ENCODE results near the gene LCN1.

LCN1 gene

GRCh38 chr9:135478829-135479468 is 42.3 kb upstream of the LCN1 start:
- Histone ChIP-seq H3K27ac (replicated peaks) (no peak overlapping the region), H3K27me3 (ENCODE audit: insufficient read depth, poor library complexity, severe bottlenecking) (peaks cover 31% of the 10 kb centered on the region), H3K4me3 (replicated peaks; ENCODE audit: insufficient read depth, low read length) (peak overlapping the region; percentile 16)
- no peak for DNase-seq (ENCODE audit: low read depth in 1 of 2, low spot score in 1 of 2)
- TF ChIP-seq GABPA (IDR thresholded peaks at IDR 0.05; ENCODE audit: low read depth): no peak
- no peak for TF ChIP-seq CTCF (IDR thresholded peaks at IDR 0.05; ENCODE audit: insufficient read depth, low read length)
- TF ChIP-seq, protein P1, sequence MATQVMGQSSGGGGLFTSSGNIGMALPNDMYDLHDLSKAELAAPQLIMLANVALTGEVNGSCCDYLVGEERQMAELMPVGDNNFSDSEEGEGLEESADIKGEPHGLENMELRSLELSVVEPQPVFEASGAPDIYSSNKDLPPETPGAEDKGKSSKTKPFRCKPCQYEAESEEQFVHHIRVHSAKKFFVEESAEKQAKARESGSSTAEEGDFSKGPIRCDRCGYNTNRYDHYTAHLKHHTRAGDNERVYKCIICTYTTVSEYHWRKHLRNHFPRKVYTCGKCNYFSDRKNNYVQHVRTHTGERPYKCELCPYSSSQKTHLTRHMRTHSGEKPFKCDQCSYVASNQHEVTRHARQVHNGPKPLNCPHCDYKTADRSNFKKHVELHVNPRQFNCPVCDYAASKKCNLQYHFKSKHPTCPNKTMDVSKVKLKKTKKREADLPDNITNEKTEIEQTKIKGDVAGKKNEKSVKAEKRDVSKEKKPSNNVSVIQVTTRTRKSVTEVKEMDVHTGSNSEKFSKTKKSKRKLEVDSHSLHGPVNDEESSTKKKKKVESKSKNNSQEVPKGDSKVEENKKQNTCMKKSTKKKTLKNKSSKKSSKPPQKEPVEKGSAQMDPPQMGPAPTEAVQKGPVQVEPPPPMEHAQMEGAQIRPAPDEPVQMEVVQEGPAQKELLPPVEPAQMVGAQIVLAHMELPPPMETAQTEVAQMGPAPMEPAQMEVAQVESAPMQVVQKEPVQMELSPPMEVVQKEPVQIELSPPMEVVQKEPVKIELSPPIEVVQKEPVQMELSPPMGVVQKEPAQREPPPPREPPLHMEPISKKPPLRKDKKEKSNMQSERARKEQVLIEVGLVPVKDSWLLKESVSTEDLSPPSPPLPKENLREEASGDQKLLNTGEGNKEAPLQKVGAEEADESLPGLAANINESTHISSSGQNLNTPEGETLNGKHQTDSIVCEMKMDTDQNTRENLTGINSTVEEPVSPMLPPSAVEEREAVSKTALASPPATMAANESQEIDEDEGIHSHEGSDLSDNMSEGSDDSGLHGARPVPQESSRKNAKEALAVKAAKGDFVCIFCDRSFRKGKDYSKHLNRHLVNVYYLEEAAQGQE (IDR thresholded peaks at IDR 0.05; ENCODE audit: insufficient replicate concordance, low read depth): no peak
- no peak for TF ChIP-seq SPI1 (IDR thresholded peaks at IDR 0.05; ENCODE audit: borderline replicate concordance, low read depth)
- TF ChIP-seq POLR2AphosphoS5 (IDR thresholded peaks at IDR 0.05; ENCODE audit: low read depth): no peak

DNA sequence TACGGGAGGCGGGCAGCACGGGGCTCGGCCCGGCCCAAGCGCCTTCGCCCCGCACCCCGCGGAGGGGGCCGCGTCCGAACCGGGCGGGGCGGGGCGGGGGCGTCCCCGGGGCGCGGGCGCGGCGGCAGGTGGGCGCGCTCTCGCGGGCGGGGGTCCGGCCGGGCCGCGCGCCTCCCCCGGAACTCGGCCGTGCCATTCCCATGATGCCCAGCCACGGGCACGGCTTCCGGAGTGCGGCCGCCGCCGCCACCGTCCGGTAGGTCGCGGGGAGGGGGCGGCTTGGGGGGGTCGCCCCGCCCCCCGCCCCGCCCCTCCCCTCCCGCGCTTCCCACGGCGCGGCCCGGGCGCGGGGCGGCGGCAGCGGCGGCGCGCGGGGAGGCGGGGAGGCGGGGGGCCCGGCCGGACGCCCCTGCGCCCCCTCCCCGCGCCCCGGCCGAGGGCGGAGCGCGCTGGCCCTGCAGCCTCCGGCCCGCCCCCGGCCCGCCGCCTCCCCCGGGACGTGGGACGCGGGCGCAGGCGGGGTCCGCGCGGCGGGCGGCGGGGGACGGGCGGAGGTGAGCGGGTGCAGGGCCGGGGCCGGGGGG is 41.7 kb upstream of the LCN1 start, which contains the start of gene PPP1R26:
PPP1R26 (plus strand) TSS at position 314 of the 584 bp plus-strand sequence. CDS start 4,729 bp downstream, outside the sequence.
- Histone ChIP-seq H3K27ac (replicated peaks) (no peak within 1 kb of the TSS), H3K4me3 (replicated peaks; ENCODE audit: insufficient read depth, low read length) (peak within 1 kb of the TSS; percentile 46), H3K27me3 (ENCODE audit: insufficient read depth, poor library complexity, severe bottlenecking) (peaks cover 25% of the 10 kb centered on the region)
- DNase-seq (ENCODE audit: low read depth in 1 of 2, low spot score in 1 of 2): no peak
- TF ChIP-seq CTCF (IDR thresholded peaks at IDR 0.05; ENCODE audit: insufficient read depth, low read length): no peak
- no peak for TF ChIP-seq GABPA (IDR thresholded peaks at IDR 0.05; ENCODE audit: low read depth)
- TF ChIP-seq SPI1 (IDR thresholded peaks at IDR 0.05; ENCODE audit: borderline replicate concordance, low read depth): no peak
- TF ChIP-seq POLR2AphosphoS5 (IDR thresholded peaks at IDR 0.05; ENCODE audit: low read depth): no peak
- TF ChIP-seq, protein P1 (IDR thresholded peaks at IDR 0.05; ENCODE audit: insufficient replicate concordance, low read depth): no peak

DNA sequence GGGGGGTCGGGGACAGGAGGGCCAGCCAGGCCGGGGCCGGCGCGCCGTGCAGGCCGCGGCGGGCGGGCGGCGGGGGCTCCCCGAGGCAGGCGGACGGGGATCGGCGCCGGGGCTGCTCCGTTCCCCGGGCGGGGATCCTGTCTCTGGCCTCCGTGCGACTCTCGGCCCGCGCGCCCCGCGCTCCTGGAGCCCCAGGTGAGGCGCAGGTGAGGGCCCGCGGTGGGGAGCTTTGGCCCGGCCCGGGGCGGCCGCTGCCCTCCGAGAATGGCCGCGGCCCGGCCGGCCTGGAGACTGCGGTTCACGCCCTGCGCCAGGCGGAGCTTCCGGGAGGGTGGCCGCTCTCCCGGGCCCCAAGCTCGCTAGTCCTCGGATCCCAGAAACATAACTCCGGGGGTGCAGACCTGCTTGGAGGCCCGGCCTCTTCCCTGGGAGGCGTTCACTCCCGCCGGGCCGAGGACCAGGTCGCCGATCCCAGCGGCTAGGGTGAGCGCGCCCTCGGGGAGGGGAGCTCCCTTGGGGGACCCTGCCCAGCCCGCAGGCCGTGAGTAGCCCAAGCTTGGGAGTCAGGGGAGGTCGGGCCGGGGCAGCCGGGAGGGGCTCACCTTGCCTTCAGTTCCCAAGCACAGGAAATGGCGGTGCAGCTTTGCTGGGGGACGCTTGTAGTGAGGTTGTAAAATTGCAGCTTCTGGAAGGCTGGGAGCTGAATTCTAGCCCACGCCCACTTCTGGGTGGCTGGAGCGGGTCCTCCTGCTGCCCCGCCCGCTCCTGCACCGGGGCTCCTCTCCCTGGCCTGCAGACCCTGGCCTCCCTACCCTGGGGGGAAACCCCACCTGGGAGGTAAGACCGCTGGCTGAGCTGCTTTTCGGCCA is 40.9 kb upstream of the LCN1 start:
- no peak overlapping the region for H3K27ac ChIP-seq (replicated peaks)
- peak overlapping the region; percentile 46 for H3K4me3 ChIP-seq (replicated peaks; ENCODE audit: insufficient read depth, low read length)
- H3K27me3 ChIP-seq (ENCODE audit: insufficient read depth, poor library complexity, severe bottlenecking): peaks cover 24% of the 10 kb centered on the region
- no peak for DNase-seq (ENCODE audit: low read depth in 1 of 2, low spot score in 1 of 2)
- TF ChIP-seq POLR2AphosphoS5 (IDR thresholded peaks at IDR 0.05; ENCODE audit: low read depth): no peak
- TF ChIP-seq, protein P1 (IDR thresholded peaks at IDR 0.05; ENCODE audit: insufficient replicate concordance, low read depth): no peak
- no peak for TF ChIP-seq GABPA (IDR thresholded peaks at IDR 0.05; ENCODE audit: low read depth)
- no peak for TF ChIP-seq CTCF (IDR thresholded peaks at IDR 0.05; ENCODE audit: insufficient read depth, low read length)
- TF ChIP-seq SPI1 (IDR thresholded peaks at IDR 0.05; ENCODE audit: borderline replicate concordance, low read depth): no peak

All from HL-60 (cell line).